GM19023 (cell line): ENCODE data around the gene KRT32.

Experiments
- ATAC-seq: cut with Tn5 transposase; IDR thresholded peaks from one replicate; pipeline ENCODE4 v1.9.1; 2021; ENCODE audit warnings: mild to moderate bottlenecking, moderate library complexity; ENCODE audit not compliant: unreplicated experiment

KRT32 gene

GRCh38 chr17:41468346-41468745, 1.2 kb upstream of the KRT32 start:
- no peak for ATAC-seq

- no peak for ATAC-seq
Measured at GRCh38 chr17:41467561-41467960, 375 bp upstream of the KRT32 start.

GRCh38 chr17:41464682-41465081, 2.5 kb downstream of the KRT32 start:
- ATAC-seq, result no peak

DNA sequence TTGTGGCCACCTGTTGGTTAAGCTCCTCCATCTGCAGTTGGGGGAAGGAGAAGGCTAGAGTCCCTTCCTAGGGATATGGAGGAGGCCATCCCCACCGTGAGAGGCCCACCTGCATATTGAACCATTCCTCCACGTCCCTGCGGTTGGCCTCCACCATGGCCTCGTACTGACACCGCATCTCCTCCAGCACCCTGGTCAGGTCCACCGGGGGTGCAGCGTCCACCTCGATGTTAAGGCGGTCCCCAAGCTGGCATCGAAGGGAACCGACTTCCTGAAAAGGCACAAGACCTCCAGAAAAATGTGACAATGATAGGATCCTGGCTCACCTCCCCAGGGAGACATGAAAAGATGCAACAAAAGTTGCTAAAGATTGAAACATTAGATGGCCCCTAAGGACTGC, 3.0 kb downstream of the KRT32 start:
- ATAC-seq, result no peak

DNA sequence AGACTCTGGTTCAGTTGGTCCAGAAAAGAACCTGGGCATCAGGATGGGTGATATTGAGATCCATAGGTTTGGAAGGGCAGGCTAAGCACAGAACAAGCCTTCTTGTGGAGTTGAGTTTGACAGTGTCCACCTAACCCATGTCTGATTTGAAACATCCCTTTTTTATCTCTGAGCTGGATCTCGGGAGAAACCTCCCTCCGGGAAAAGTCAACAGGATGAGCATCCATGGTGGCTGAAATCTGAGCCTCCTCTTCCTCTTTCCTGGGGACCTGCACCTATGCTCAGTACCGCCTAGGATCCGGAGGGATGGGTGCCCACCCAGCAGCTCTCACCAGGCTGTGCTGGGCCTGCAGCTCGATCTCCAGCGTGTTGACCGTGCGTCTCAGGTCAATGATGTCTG, 3.4 kb downstream of the KRT32 start:
- ATAC-seq, result no peak

- no peak for ATAC-seq
Measured at GRCh38 chr17:41462705-41463104, 4.5 kb downstream of the KRT32 start.

DNA sequence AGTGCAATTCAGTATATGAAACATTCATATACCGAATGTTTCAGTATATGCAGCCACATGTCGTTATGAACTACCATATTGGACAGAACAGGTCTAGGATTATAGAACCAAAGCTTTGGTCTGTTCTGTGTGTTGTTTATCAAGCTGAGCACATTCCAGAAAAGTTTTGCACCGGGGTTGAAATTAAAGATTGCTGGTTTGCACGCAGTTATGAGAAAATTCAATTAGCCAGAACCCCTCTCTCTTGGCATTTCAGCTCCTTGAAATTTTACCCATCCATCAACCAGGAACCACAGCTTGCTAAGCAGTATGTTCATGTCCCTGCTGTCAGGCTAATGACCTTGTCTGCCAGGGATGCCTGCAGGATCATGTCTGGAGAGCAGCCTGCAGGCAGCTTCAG, 9.5 kb downstream of the KRT32 start:
- no peak for ATAC-seq

- no peak for ATAC-seq
Measured at GRCh38 chr17:41456204-41456603, 11.0 kb downstream of the KRT32 start.

- no peak for ATAC-seq
Measured at GRCh38 chr17:41455236-41455635, 11.9 kb downstream of the KRT32 start.

DNA sequence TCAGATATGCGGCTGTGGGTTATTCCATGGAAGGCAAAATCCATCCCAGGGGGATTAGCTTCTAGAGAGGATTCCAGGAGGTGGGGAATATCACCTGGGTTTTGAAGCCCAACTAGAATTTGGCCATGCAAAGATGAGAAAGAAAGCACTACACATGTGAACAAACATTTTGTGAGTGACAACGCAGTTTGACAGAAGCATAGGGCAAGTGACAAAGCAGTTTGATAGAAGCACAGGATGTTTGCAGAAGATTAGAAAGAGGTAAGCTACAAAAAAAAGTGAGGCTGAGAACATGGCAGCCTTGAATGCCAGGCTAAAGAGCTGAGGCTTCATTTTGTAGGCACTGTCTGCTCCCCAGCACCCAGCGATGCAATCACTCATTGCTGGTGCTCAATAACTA, 14.1 kb downstream of the KRT32 start:
- ATAC-seq, result no peak

GRCh38 chr17:41452281-41452680, 14.9 kb downstream of the KRT32 start:
- ATAC-seq, result no peak

GRCh38 chr17:41451154-41451728, 15.9 kb downstream of the KRT32 start:
- no peak for ATAC-seq

DNA sequence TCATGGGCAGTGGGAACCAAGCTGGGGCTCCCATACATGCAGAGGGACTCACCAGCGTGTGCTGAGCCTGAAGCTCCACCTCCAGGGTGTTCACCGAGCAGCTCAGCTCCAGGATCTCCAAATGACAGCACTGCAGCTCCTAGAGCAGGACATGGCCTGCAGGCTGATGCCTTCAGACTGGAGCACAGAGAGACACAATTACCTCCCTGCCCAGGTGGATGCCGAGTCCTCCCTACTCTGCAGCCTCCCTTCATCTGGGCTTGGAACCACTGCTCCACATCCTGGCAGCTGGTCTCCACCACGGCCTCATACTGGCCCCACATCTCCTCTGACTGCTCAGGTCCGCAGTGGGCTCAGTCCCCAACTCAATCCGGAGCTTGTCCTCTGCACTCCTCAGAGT, 18.2 kb downstream of the KRT32 start:
- no peak for ATAC-seq

GRCh38 chr17:41448506-41448905, 18.7 kb downstream of the KRT32 start:
- ATAC-seq, result no peak

GRCh38 chr17:41446806-41447205, 20.4 kb downstream of the KRT32 start:
- no peak for ATAC-seq

GRCh38 chr17:41444640-41445039, 22.5 kb downstream of the KRT32 start:
- no peak for ATAC-seq

DNA sequence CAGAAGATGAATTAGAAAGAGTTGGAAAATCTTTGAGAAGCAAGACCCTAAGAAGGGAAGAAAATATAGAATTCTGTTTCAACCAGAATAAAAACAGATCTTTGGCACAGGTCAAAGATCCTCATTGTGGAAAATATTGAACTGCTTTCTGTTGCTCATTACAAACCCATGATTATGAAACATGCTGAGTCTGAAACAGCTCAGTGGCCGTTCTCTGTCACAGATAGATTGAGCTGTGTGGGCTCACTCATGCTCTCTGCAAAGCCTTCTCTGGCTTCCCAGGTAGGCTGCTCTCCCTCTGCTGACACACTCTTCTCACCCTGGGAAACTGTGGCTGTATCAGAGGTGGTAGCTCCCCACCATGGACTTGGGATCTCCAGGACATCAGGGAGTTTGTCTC, 23.0 kb downstream of the KRT32 start:
- no peak for ATAC-seq

DNA sequence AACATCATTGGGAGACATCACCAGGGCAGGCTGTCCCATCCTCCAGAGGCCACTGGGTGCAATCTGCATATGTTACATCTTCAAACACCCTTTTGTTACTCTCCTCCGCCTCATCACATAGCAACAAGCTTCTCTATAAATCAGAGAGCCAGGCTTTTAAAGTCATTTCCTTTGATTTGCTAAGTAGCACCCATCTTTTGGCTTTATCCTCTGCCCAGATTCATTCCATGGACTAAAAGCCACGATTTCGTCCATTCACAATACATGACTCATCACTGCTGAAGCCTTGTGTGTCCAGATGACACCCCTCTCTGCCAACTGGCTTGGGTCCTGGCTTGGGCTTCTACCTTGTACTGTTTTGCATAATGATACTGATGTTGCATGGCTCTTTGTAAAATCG, 24.4 kb downstream of the KRT32 start:
- no peak for ATAC-seq

GRCh38 chr17:41440531-41441033, 26.6 kb downstream of the KRT32 start, which contains the start of gene KRT38:
Gene KRT38 (minus strand): TSS chr17:41440983. CDS start chr17:41440921, 62 bp downstream.
- no peak for ATAC-seq

DNA sequence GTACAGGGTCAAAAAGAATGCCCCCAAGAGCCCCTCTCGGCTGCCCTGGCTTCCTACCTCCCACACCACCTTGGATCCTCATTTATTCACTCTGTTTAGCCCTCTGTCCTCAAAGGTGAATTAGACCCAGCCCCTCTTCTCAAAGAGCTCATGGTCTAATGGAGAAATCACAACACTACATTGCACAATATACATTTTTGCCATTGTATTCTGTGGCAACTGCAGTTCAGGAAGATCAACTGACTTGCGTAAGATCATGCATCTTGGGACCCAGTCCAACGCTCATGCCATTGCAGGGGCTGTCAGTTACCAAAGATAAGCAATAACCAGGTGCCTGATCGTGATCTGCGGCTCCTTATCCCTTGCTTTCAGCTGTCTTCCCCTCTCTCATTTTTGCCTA, 27.8 kb downstream of the KRT32 start:
- no peak for ATAC-seq

- no peak for ATAC-seq
Measured at GRCh38 chr17:41437769-41438168, 29.4 kb downstream of the KRT32 start.

DNA sequence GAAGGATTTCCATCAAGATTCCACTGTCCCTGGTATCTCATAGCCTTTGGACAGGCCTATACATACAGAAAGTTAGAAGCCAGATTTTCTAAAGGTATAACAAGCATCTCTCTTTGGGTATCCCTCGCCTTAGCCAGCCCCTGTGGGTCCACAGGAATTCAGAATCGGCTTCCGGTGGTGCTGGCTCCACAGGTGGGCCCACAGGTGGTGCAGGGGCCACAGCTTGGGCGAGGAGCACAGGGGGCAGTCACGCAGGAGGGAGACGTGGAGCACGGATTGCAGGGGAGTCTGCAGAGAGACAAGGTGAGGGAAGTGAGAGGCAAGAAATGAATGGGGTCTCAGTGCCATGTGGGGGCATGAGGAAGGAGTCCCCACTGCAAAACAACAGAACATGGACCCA, 29.9 kb downstream of the KRT32 start:
- no peak for ATAC-seq

DNA sequence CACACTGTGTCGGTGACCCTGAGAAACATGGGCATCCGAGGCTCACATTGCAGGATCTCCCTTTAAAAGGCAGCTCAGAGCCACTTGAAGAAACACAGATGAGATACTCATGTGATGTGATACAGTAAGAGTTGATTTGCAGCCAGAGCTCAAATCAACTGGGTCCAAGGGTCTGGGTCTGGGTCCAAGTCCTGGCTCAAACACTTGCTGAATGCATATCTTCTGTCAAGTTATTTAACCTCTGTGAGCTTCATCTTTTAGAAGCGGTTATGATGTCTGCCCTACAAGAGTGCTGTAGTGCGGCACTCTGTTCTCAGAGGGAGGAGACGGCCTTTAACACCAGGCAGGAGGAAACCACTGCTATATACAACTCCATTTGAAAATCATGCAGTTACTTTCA, 32.8 kb downstream of the KRT32 start:
- ATAC-seq, result no peak
